Neutrophil (primary cell): Measurements from ENCODE around the gene CREB3L1.

Experiments used
- H3K27ac ChIP-seq: fragments of 200-600 bp; sonication (generic); 2 replicates; pipeline ENCODE4 v1.5.1; 2016; ENCODE audit warnings: mild to moderate bottlenecking, moderate library complexity
- H3K27me3 ChIP-seq: fragments of 200-600 bp; sonication (generic); 2 replicates; pipeline ENCODE4 v1.6.0; 2016; ENCODE audit warnings: mild to moderate bottlenecking
- H3K36me3 ChIP-seq: fragments of 200-600 bp; sonication (generic); 2 replicates; pipeline ENCODE4 v1.5.1; 2017
- H3K4me1 ChIP-seq, 2 experiments: fragments of 200-600 bp in 1 of 2; sonication (generic) in 1 of 2; 1 replicate in 1 of 2; 2 replicates in 1 of 2; pipeline versions ENCODE4 v1.5.1 to v1.6.1; 2013 to 2016; ENCODE audit warnings: low read depth in 1 of 2, low read length in 1 of 2, mild to moderate bottlenecking in 1 of 2, moderate library complexity in 1 of 2; ENCODE audit not compliant: control insufficient read depth in 1 of 2, insufficient read depth in 1 of 2
- H3K4me3 ChIP-seq, 2 experiments: fragments of 200-600 bp in 1 of 2; sonication (generic) in 1 of 2; 1 replicate in 1 of 2; 2 replicates in 1 of 2; pipeline ENCODE4 v1.5.1; 2013 to 2016; ENCODE audit warnings: low read depth in 1 of 2, low read length in 1 of 2, mild to moderate bottlenecking in 1 of 2, moderate library complexity in 1 of 2
- H3K9me3 ChIP-seq: fragments of 200-600 bp; sonication (generic); 2 replicates; pipeline ENCODE4 v1.5.1; 2016
- TF ChIP-seq, protein P1 (sequence below): fragments of 200-600 bp; sonication (generic); IDR thresholded peaks from 2 replicates; pipeline ENCODE4 v1.5.1; 2016; ENCODE audit warnings: antibody characterized with exemption

The CREB3L1 gene

DNA sequence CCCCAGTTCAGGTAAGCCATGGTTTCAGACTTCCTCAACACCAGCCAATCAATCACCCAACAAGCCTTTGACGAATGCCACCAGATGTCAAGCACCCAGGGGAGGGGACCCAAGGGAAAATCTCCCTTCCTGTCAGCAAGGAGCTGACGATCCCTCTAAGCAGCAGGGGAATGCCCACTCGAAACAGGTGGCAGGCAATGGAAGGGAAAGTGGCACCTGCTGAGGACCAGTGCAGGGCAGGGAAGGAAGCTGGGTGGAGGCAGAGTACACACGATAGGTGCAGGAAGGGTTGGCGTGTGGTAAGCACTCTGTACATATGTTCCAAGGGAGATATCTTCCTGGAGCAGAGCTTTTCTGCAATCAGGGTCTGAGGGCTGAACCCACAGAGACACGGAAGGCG, 11.7 kb upstream of the CREB3L1 start:
- Histone ChIP-seq H3K36me3 (no peaks in the 10 kb centered on the region), H3K27ac (no peak overlapping the region), H3K4me3 (no peak overlapping the region), H3K4me1 (no peaks in the 10 kb centered on the region), H3K9me3 (no peaks in the 10 kb centered on the region), H3K27me3 (no peaks in the 10 kb centered on the region)
- TF ChIP-seq, protein P1, sequence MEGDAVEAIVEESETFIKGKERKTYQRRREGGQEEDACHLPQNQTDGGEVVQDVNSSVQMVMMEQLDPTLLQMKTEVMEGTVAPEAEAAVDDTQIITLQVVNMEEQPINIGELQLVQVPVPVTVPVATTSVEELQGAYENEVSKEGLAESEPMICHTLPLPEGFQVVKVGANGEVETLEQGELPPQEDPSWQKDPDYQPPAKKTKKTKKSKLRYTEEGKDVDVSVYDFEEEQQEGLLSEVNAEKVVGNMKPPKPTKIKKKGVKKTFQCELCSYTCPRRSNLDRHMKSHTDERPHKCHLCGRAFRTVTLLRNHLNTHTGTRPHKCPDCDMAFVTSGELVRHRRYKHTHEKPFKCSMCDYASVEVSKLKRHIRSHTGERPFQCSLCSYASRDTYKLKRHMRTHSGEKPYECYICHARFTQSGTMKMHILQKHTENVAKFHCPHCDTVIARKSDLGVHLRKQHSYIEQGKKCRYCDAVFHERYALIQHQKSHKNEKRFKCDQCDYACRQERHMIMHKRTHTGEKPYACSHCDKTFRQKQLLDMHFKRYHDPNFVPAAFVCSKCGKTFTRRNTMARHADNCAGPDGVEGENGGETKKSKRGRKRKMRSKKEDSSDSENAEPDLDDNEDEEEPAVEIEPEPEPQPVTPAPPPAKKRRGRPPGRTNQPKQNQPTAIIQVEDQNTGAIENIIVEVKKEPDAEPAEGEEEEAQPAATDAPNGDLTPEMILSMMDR = no peak

DNA sequence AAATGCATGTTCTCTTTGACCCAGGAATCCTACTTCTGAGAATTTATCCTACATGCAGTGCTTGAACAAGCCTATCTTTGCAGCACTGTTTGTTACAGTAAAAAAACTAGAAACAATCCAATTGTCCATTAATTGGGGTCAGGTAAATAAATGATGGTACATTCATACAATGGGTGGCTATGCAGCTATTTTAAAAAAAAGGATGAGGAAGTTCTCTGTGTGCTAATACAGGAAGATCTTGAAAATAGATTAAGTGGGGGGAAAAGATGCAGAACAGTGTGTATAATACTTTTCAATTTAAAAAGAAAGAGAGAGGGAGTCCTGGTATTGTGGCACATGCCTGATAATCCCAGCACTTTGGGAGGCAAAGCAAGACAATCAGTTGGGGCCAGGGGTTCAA, 9.5 kb upstream of the CREB3L1 start:
- TF ChIP-seq, protein P1 = no peak
- Histone ChIP-seq H3K4me1 (no peaks in the 10 kb centered on the region), H3K27me3 (no peaks in the 10 kb centered on the region), H3K9me3 (no peaks in the 10 kb centered on the region), H3K36me3 (no peaks in the 10 kb centered on the region), H3K27ac (no peak overlapping the region), H3K4me3 (no peak overlapping the region)

- H3K4me1 ChIP-seq = no peaks in the 10 kb centered on the region
- TF ChIP-seq, protein P1 = no peak
- no peak overlapping the region for H3K4me3 ChIP-seq
- H3K9me3 ChIP-seq = no peaks in the 10 kb centered on the region
- H3K27ac ChIP-seq = no peak overlapping the region
- peaks cover 6% of the 10 kb centered on the region for H3K27me3 ChIP-seq
- H3K36me3 ChIP-seq = no peaks in the 10 kb centered on the region
These were observed 6.8 kb upstream of the CREB3L1 start for GRCh38 chr11:46270684-46271083.

DNA sequence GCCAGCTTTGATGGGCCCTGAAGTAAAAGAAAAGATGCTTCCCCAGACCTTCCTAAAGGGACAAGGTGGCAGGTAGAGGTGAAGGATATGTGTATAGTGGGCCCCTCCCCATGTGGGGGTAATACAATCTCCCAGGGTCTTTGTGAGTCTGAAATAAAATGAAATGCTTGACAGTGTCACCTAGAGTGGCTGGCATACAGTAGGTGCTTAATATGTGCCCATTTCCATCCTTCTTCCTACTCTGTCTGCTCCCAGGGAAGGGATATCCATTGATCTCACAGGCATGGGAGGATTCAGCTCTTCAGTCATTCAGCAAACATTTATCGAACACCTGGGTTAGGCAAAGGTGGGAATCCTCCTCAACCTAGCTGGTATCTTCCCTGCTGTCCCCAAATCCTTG, 6.1 kb upstream of the CREB3L1 start:
- H3K27ac ChIP-seq = no peak overlapping the region
- TF ChIP-seq, protein P1 = no peak
- H3K36me3 ChIP-seq = no peaks in the 10 kb centered on the region
- no peaks in the 10 kb centered on the region for H3K9me3 ChIP-seq
- H3K4me1 ChIP-seq = no peaks in the 10 kb centered on the region
- H3K27me3 ChIP-seq = peaks cover 14% of the 10 kb centered on the region
- H3K4me3 ChIP-seq = no peak overlapping the region

GRCh38 chr11:46271875-46272815, 5.3 kb upstream of the CREB3L1 start:
- TF ChIP-seq, protein P1 = no peak
- Histone ChIP-seq H3K36me3 (no peaks in the 10 kb centered on the region), H3K9me3 (no peaks in the 10 kb centered on the region), H3K27me3 (peaks cover 21% of the 10 kb centered on the region), H3K4me3 (no peak overlapping the region), H3K4me1 (no peaks in the 10 kb centered on the region), H3K27ac (no peak overlapping the region)
